Transverse colon (tissue), 4 donors: ENCODE data around the gene P2RX7. TPM values are rescaled to one million over a fixed set of nuclear protein-coding genes. Genes with fewer than 3 reads are reported as not detected.
A peak's percentile ranks its signal among the peaks of the same experiment; 100 is the strongest.
"Not testable (repeated sequence)": the region's sequence is repeated elsewhere in the genome, so short reads cannot be mapped to it uniquely, and the experiment has no call there.

Experiments
- DNase-seq: peaks from one replicate; pipeline ENCODE4 v3.0.0-alpha.2; 2019
- H3K27ac ChIP-seq, 4 donors: fragments of 200-600 bp; sonication (generic); 2 replicates each; pipeline ENCODE4 v1.5.1; 2016 to 2018; ENCODE audit warnings: inconsistent platforms in 4 of 4
- H3K27me3 ChIP-seq: fragments of 200-600 bp; sonication (generic); 2 replicates; pipeline ENCODE4 v1.5.1; 2017; ENCODE audit warnings: inconsistent platforms
- H3K36me3 ChIP-seq, 4 donors: fragments of 200-600 bp; sonication (generic); 2 replicates each; pipeline ENCODE4 v1.5.1; 2017 to 2019; ENCODE audit warnings: inconsistent platforms in 4 of 4
- H3K4me1 ChIP-seq, 4 donors: fragments of 200-600 bp; sonication (generic); 2 replicates each; pipeline ENCODE4 v1.5.1; 2017 to 2020; ENCODE audit warnings: inconsistent platforms in 4 of 4
- H3K4me3 ChIP-seq, 4 donors: fragments of 200-600 bp; sonication (generic); 1 replicate in 1 of 4; 2 replicates in 3 of 4; pipeline versions ENCODE4 v1.5.1 to v1.6.1; 2017 to 2019; ENCODE audit warnings: inconsistent platforms in 4 of 4
- H3K9me3 ChIP-seq, 2 donors: fragments of 200-600 bp; sonication (generic); 2 replicates each; pipeline ENCODE4 v1.5.1; 2017 to 2019; ENCODE audit warnings: inconsistent platforms in 2 of 2
- EP300 ChIP-seq: sonication (generic); formaldehyde crosslinking; IDR thresholded peaks from one replicate; pipeline ENCODE4 v1.6.1; 2017; ENCODE audit warnings: antibody characterized with exemption, low read depth
- POLR2A ChIP-seq: fragments of 450-650 bp; IDR thresholded peaks from one replicate; pipeline ENCODE4 v1.6.1; 2016; ENCODE audit warnings: antibody characterized with exemption, mild to moderate bottlenecking, moderate library complexity
- POLR2AphosphoS5 ChIP-seq, 3 donors: sonication (generic); formaldehyde crosslinking; IDR thresholded peaks; one replicate each; pipeline ENCODE4 v1.6.1; 2016; ENCODE audit warnings: antibody characterized with exemption in 3 of 3
- WGBS, 2 donors: methylation state at CpG; one replicate each; pipeline ENCODE4 v1.1.5; 2018; ENCODE audit warnings: low coverage in 1 of 2; 5-methylcytosine and 5-hydroxymethylcytosine counted together
- in situ Hi-C, 4 donors: fragments of 200-750 bp; cut with MboI; loops; one replicate each; pipeline versions ENCODE4 v1.15.0 to v1.15.1; 2017; ENCODE audit warnings: low sequenced_read_pairs in 3 of 4, low pct_ligation_motif_present in 1 of 4, low pct_unique_long_range_greater_than_20kb in 1 of 4
- intact Hi-C: fragments of 100-400 bp; cut with DNase I; formaldehyde crosslinking; loops from one replicate; pipeline ENCODE4 v1.15.1; 2023; ENCODE audit warnings: low total_unique reads
- total RNA-seq, 4 donors: library from RNA; depleted of rRNA; stranded (reverse); fragments of >200 nt; gene quantifications; one replicate each; pipeline ENCODE4 v1.1.0, GENCODE V29; 2016
- TF ChIP-seq, protein P1 (sequence below), 5 experiments: fragments of 200-600 bp in 3 of 5; fragments of 450-650 bp in 2 of 5; sonication (generic) in 3 of 5; IDR thresholded peaks; 1 replicate in 2 of 5; 2 replicates in 3 of 5; pipeline ENCODE4 v1.5.1; 2016 to 2017; ENCODE audit warnings: antibody characterized with exemption in 5 of 5, inconsistent platforms in 3 of 5, mild to moderate bottlenecking in 2 of 5, moderate library complexity in 1 of 5

P2RX7 gene
- total RNA-seq, 4 donors from 2014 or later, result 0.96 to 7.1 (median 5.1) TPM

GRCh38 chr12:121205491-121205890 lies 72.8 kb downstream of the P2RX7 start:
- Histone ChIP-seq H3K27me3 (no peaks in the 10 kb centered on the region), H3K36me3 (no peaks in the 10 kb centered on the region), H3K4me3 (no peak overlapping the region), H3K9me3 (no peaks in the 10 kb centered on the region), H3K4me1 (peaks cover 1 to 5% (median 3%) of the 10 kb centered on the region in 4 donors), H3K27ac (no peak overlapping the region)
- 74 to 75% methylated on average over 7 of the region's 7 CpGs for WGBS, 2 donors
- TF ChIP-seq POLR2A (no peak), EP300 (no peak), POLR2AphosphoS5 (IDR thresholded peaks at IDR 0.05) (no peak)
- TF ChIP-seq, protein P1, sequence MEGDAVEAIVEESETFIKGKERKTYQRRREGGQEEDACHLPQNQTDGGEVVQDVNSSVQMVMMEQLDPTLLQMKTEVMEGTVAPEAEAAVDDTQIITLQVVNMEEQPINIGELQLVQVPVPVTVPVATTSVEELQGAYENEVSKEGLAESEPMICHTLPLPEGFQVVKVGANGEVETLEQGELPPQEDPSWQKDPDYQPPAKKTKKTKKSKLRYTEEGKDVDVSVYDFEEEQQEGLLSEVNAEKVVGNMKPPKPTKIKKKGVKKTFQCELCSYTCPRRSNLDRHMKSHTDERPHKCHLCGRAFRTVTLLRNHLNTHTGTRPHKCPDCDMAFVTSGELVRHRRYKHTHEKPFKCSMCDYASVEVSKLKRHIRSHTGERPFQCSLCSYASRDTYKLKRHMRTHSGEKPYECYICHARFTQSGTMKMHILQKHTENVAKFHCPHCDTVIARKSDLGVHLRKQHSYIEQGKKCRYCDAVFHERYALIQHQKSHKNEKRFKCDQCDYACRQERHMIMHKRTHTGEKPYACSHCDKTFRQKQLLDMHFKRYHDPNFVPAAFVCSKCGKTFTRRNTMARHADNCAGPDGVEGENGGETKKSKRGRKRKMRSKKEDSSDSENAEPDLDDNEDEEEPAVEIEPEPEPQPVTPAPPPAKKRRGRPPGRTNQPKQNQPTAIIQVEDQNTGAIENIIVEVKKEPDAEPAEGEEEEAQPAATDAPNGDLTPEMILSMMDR (IDR thresholded peaks at IDR 0.05), result no peak
- in situ Hi-C loops (no loop called here), intact Hi-C loops (no loop called here)
- no peak for DNase-seq

- H3K36me3 ChIP-seq, H3K4me3 ChIP-seq, DNase-seq, in situ Hi-C loops, intact Hi-C loops, H3K9me3 ChIP-seq, H3K27me3 ChIP-seq, H3K27ac ChIP-seq: not testable (repeated sequence)
- WGBS, 2 donors, result 93 to 95% methylated on average over 10 of the region's 10 CpGs
- peaks cover 8 to 26% (median 18%) of the 10 kb centered on the region in 4 donors for H3K4me1 ChIP-seq
Observed at GRCh38 chr12:121208571-121208970, 75.9 kb downstream of the P2RX7 start.

DNA sequence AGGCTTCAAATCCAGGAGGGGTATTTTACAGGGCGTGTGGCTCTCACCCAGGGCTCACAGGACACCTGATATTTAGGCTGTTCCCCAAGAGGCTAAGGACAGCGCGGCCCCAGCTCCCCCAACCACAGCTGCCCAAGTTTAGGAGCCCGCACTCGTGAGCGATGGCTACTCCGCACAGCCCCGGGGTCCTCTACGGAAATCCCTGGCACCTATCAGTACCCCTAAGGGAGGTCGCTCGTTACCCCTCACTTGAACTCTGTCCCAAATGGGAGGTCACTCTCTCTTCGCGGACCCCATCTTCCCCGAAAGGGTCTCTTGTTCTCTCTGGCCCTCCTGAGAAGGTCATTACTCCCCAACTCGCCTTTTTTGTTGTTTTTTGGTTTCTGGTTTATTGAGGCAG lies 76.5 kb downstream of the P2RX7 start:
- in situ Hi-C loops, result no loop called here
- intact Hi-C loops, result no loop called here
- Histone ChIP-seq H3K27ac (peak overlapping the region; percentile 96 to 97 (median 96)), H3K27me3 (no peaks in the 10 kb centered on the region), H3K4me1 (peaks cover 8 to 33% (median 25%) of the 10 kb centered on the region in 4 donors), H3K4me3 (peak overlapping the region in 3 of 4 donors; percentile 87 to 95 (median 87)), H3K36me3 (no peaks in the 10 kb centered on the region), H3K9me3 (no peaks in the 10 kb centered on the region)
- 88% methylated on average over 15 of the region's 15 CpGs; no CpG with 5 or more reads in 1 of the 2 donors for WGBS, 2 donors
- DNase-seq, result no peak
- TF ChIP-seq, protein P1 (IDR thresholded peaks at IDR 0.05), result no peak
- TF ChIP-seq POLR2AphosphoS5 (IDR thresholded peaks at IDR 0.05) (no peak), EP300 (no peak), POLR2A (no peak)

DNA sequence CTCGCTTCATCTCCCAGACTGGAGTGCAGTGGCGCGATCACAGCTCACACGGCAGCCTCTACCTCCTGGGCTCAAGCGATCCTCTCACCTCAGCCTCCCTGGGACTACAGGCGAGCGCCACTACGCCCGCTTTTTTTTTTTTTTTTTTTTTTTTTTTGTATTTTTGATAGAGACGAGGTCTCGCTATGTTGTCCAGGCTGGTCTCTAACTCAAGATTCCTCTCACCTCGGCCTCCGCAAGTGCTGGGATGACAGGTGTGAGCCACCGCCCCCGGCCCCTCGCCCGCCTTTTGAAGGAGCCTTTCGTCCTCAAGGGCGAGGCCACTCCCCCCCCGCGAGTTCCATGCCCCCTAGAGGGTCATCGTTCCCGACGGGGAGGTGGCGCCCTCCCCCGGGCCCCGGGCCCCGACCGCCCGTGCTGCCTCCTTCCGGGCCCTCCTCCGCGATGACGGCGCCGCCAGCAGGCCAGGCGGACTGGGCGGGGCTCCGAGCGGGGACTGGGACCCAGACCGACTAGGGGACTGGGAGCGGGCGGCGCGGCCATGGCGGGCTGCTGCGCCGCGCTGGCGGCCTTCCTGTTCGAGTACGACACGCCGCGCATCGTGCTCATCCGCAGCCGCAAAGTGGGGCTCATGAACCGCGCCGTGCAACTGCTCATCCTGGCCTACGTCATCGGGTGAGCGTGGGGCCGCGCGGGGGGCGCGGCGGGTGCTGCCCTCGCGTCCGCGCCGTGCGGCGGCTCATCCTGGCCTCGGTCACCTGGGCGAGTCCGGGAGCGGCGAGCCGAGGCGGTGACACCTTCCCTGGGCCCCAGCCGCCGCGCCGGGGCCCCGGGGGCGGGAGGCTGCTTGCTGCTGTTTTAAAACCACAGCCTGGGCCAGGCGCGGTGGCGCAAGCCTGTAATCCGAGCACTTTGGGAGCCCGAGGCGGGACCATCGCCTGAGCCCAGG lies 77.2 kb downstream of the P2RX7 start, which contains the start of gene P2RX4:
TSS of gene P2RX4 (plus strand) at position 506 of the 949 bp plus-strand sequence. CDS start at position 542, 36 bp downstream.
- Histone ChIP-seq H3K9me3 (no peaks in the 10 kb centered on the region), H3K27me3 (no peaks in the 10 kb centered on the region), H3K36me3 (no peaks in the 10 kb centered on the region), H3K4me1 (peaks cover 12 to 39% (median 31%) of the 10 kb centered on the region in 4 donors), H3K4me3 (peak within 1 kb of the TSS; percentile 87 to 95 (median 88)), H3K27ac (peak within 1 kb of the TSS; percentile 96 to 97 (median 96))
- in situ Hi-C loops, result no loop called here
- intact Hi-C loops, result no loop called here
- DNase-seq, result peak; percentile 94
- TF ChIP-seq POLR2AphosphoS5 (IDR thresholded peaks at IDR 0.05) (peak; percentile 86 to 98 (median 96)), POLR2A (peak; percentile 96), EP300 (no peak)
- TF ChIP-seq, protein P1 (IDR thresholded peaks at IDR 0.05), result peak in 4 of 5 experiments; percentile 26 to 45 (median 30)
- 11 to 12% methylated on average over 5 to 50 of the region's 97 CpGs for WGBS, 2 donors
